Endothelial cell of umbilical vein (primary cell): ENCODE results near the gene AGBL5.

Experiments used
- EZH2 ChIP-seq: IDR thresholded peaks from 2 replicates; pipeline ENCODE4 v1.6.1; 2012; ENCODE audit warnings: borderline replicate concordance, low read depth, mild to moderate bottlenecking, moderate library complexity, low read length, inconsistent platforms; ENCODE audit not compliant: severe bottlenecking
- FOS ChIP-seq: IDR thresholded peaks from 2 replicates; pipeline ENCODE4 v1.6.1; 2011; ENCODE audit warnings: mild to moderate bottlenecking, low read length, moderate library complexity, borderline replicate concordance; ENCODE audit not compliant: insufficient read depth
- JUN ChIP-seq: IDR thresholded peaks from 2 replicates; pipeline ENCODE4 v1.6.1; 2011; ENCODE audit warnings: borderline replicate concordance, low read depth; ENCODE audit not compliant: insufficient read length, insufficient read depth
- MYC ChIP-seq: IDR thresholded peaks from one replicate; pipeline ENCODE4 v1.6.1; 2011; ENCODE audit warnings: mild to moderate bottlenecking, low read depth, low read length
- POLR2A ChIP-seq: IDR thresholded peaks from 2 replicates; pipeline ENCODE4 v1.6.1; 2012; ENCODE audit warnings: low read depth, mild to moderate bottlenecking, control low read depth, low read length
- POLR2AphosphoS5 ChIP-seq: IDR thresholded peaks from 2 replicates; pipeline ENCODE4 v1.6.1; 2012; ENCODE audit warnings: low read depth, mild to moderate bottlenecking, control low read depth, low read length, moderate library complexity; ENCODE audit not compliant: insufficient read depth
- TF ChIP-seq, protein P1 (sequence below), 2 donors: IDR thresholded peaks; 1 replicate in 1 of 2; 2 replicates in 1 of 2; pipeline ENCODE4 v1.5.1; 2011; ENCODE audit warnings: low read length in 2 of 2, mild to moderate bottlenecking in 2 of 2, moderate library complexity in 2 of 2, control low read depth in 1 of 2, inconsistent platforms in 1 of 2, low read depth in 1 of 2; ENCODE audit not compliant: insufficient read depth in 1 of 2; ENCODE audit errors: extremely low read depth in 1 of 2
- TF ChIP-seq, protein P2 (sequence below): IDR thresholded peaks from 2 replicates; pipeline ENCODE4 v1.6.1; 2011; ENCODE audit not compliant: insufficient read depth, insufficient read length

GRCh38 chr2:27049422-27050280 is 1.8 kb upstream of the AGBL5 start:
- TF ChIP-seq POLR2A (no peak), EZH2 (no peak), MYC (no peak), JUN (no peak), POLR2AphosphoS5 (peak; percentile 37), FOS (no peak)
- TF ChIP-seq, protein P1, sequence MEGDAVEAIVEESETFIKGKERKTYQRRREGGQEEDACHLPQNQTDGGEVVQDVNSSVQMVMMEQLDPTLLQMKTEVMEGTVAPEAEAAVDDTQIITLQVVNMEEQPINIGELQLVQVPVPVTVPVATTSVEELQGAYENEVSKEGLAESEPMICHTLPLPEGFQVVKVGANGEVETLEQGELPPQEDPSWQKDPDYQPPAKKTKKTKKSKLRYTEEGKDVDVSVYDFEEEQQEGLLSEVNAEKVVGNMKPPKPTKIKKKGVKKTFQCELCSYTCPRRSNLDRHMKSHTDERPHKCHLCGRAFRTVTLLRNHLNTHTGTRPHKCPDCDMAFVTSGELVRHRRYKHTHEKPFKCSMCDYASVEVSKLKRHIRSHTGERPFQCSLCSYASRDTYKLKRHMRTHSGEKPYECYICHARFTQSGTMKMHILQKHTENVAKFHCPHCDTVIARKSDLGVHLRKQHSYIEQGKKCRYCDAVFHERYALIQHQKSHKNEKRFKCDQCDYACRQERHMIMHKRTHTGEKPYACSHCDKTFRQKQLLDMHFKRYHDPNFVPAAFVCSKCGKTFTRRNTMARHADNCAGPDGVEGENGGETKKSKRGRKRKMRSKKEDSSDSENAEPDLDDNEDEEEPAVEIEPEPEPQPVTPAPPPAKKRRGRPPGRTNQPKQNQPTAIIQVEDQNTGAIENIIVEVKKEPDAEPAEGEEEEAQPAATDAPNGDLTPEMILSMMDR (IDR thresholded peaks at IDR 0.05; ENCODE audit: extremely low read depth in 1 of 2, insufficient read depth in 1 of 2, low read depth in 1 of 2, low read length in 2 of 2) = no peak
- TF ChIP-seq, protein P2, sequence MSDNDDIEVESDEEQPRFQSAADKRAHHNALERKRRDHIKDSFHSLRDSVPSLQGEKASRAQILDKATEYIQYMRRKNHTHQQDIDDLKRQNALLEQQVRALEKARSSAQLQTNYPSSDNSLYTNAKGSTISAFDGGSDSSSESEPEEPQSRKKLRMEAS = no peak
